SK-MEL-5 (cell line): ENCODE results near the gene ABCF1. TPM values are rescaled to one million over a fixed set of nuclear protein-coding genes. Genes with fewer than 3 reads are reported as not detected.
"Not testable (repeated sequence)": the region's sequence is repeated elsewhere in the genome, so short reads cannot be mapped to it uniquely, and the experiment has no call there.

Experiments
- DNase-seq: peaks from one replicate; pipeline ENCODE4 v3.0.0-alpha.2; 2016; ENCODE audit warnings: low read depth, low spot score
- in situ Hi-C: cut with HindIII; loops from 2 replicates; pipeline ENCODE4 v1.10.0; 2016; ENCODE audit warnings: low sequenced_read_pairs, high pct_unique_total_duplicates, low pct_unique_long_range_greater_than_20kb
- total RNA-seq: library from RNA; depleted of rRNA; stranded (reverse); fragments of >200 nt; shearing (Covaris generic); gene quantifications from 2 replicates; pipeline ENCODE4 v1.2.3, GENCODE V29; 2014

The ABCF1 gene
- total RNA-seq, 1 experiment from 2014 or later, result 44.5 TPM

GRCh38 chr6:30592287-30592686, 21.0 kb downstream of the ABCF1 start:
- DNase-seq, result no peak
- in situ Hi-C loops, result no loop called here

GRCh38 chr6:30597315-30598144, 26.3 kb downstream of the ABCF1 start:
- DNase-seq, result peak; percentile 89
- in situ Hi-C loops, result not testable (repeated sequence)

GRCh38 chr6:30598912-30599624, 27.8 kb downstream of the ABCF1 start:
- no peak for DNase-seq
- in situ Hi-C loops, result no loop called here

- in situ Hi-C loops, result no loop called here
Observed at GRCh38 chr6:30599625-30600324, 28.5 kb downstream of the ABCF1 start.

GRCh38 chr6:30600451-30600961, 29.3 kb downstream of the ABCF1 start:
- in situ Hi-C loops, result no loop called here
- no peak for DNase-seq

More at GRCh38 chr6:30599625-30600324, 28.5 kb downstream of the ABCF1 start:
- no peak for DNase-seq

GRCh38 chr6:30601436-30601814, 30.2 kb downstream of the ABCF1 start:
- DNase-seq, result no peak
- in situ Hi-C loops, result no loop called here

- in situ Hi-C loops, result no loop called here
Observed at GRCh38 chr6:30601815-30602641, 30.8 kb downstream of the ABCF1 start.

GRCh38 chr6:30603961-30604360, 32.7 kb downstream of the ABCF1 start:
- in situ Hi-C loops, result no loop called here

More at GRCh38 chr6:30601815-30602641, 30.8 kb downstream of the ABCF1 start:
- DNase-seq, result no peak

GRCh38 chr6:30610065-30610464, 38.8 kb downstream of the ABCF1 start:
- DNase-seq, result no peak
- in situ Hi-C loops, result no loop called here

More at GRCh38 chr6:30603961-30604360, 32.7 kb downstream of the ABCF1 start:
- DNase-seq, result no peak

- in situ Hi-C loops, result no loop called here
- DNase-seq, result no peak
Observed at GRCh38 chr6:30611150-30611855, 40.1 kb downstream of the ABCF1 start.

- no peak for DNase-seq
- in situ Hi-C loops, result no loop called here
Observed at GRCh38 chr6:30611856-30612194, 40.6 kb downstream of the ABCF1 start.

GRCh38 chr6:30612213-30612612, 41.0 kb downstream of the ABCF1 start:
- in situ Hi-C loops, result no loop called here
- peak; percentile 47 for DNase-seq

GRCh38 chr6:30612687-30613248, 41.5 kb downstream of the ABCF1 start:
- in situ Hi-C loops, result no loop called here
- DNase-seq, result no peak

- in situ Hi-C loops, result no loop called here
- no peak for DNase-seq
Observed at GRCh38 chr6:30613251-30614043, 42.2 kb downstream of the ABCF1 start.

GRCh38 chr6:30614044-30614842, 43.0 kb downstream of the ABCF1 start:
- no peak for DNase-seq
- in situ Hi-C loops, result no loop called here
